Fibroblast of lung (primary cell): ENCODE measurements around the gene MARVELD2. TPM values are rescaled to one million over a fixed set of nuclear protein-coding genes. Genes with fewer than 3 reads are reported as not detected.

Experiments
- DNase-seq, 2 donors: peaks; one replicate each; pipeline versions ENCODE4 v3.0.0 to v3.0.0-alpha.2; 2010; ENCODE audit warnings: low read depth in 2 of 2
- H2AFZ ChIP-seq: 2 replicates; pipeline ENCODE4 v1.5.1; 2012; ENCODE audit warnings: low read length, control low read depth, inconsistent platforms
- H3K27ac ChIP-seq: 2 replicates; pipeline ENCODE4 v1.5.1; 2011; ENCODE audit warnings: low read length, control low read depth; ENCODE audit not compliant: insufficient read depth
- H3K27me3 ChIP-seq: 2 replicates; pipeline ENCODE4 v1.5.1; 2011; ENCODE audit warnings: mild to moderate bottlenecking, low read length; ENCODE audit not compliant: control insufficient read depth, insufficient read depth
- H3K36me3 ChIP-seq: 2 replicates; pipeline ENCODE4 v1.5.1; 2011; ENCODE audit warnings: low read length; ENCODE audit not compliant: control insufficient read depth, insufficient read depth
- H3K4me1 ChIP-seq: 2 replicates; pipeline ENCODE4 v1.5.1; 2011; ENCODE audit warnings: low read length; ENCODE audit not compliant: control insufficient read depth, insufficient read depth; ENCODE audit errors: extremely low read depth
- H3K4me2 ChIP-seq: 2 replicates; pipeline ENCODE4 v1.5.1; 2011; ENCODE audit warnings: low read length, control low read depth; ENCODE audit not compliant: insufficient read depth; ENCODE audit errors: extremely low read depth
- H3K4me3 ChIP-seq, 4 experiments: fragments of 200-600 bp in 1 of 4; sonication (generic) in 1 of 4; replicated peaks in 1 of 4; 2 replicates each; pipeline ENCODE4 v1.5.1; 2011 to 2016; ENCODE audit warnings: low read length in 4 of 4, low read depth in 3 of 4, mild to moderate bottlenecking in 3 of 4, control low read depth in 2 of 4, inconsistent platforms in 1 of 4, mixed read lengths in 1 of 4; ENCODE audit not compliant: insufficient read depth in 1 of 4; ENCODE audit errors: control extremely low read depth in 1 of 4
- H3K79me2 ChIP-seq: 2 replicates; pipeline ENCODE4 v1.5.1; 2012; ENCODE audit warnings: mild to moderate bottlenecking, low read length, inconsistent platforms; ENCODE audit not compliant: control insufficient read depth, insufficient read depth
- H3K9ac ChIP-seq: 2 replicates; pipeline ENCODE4 v1.5.1; 2011; ENCODE audit warnings: mild to moderate bottlenecking, low read length, control low read depth; ENCODE audit not compliant: insufficient read depth
- H3K9me3 ChIP-seq: 2 replicates; pipeline ENCODE4 v1.5.1; 2012; ENCODE audit warnings: low read depth, low read length; ENCODE audit not compliant: control insufficient read depth, insufficient read depth
- H4K20me1 ChIP-seq: 2 replicates; pipeline ENCODE4 v1.5.1; 2011; ENCODE audit warnings: low read length; ENCODE audit not compliant: control insufficient read depth, insufficient read depth; ENCODE audit errors: extremely low read depth
- EZH2 ChIP-seq: IDR thresholded peaks from 2 replicates; pipeline ENCODE4 v1.5.1; 2012; ENCODE audit warnings: low read length, control low read depth, mild to moderate bottlenecking; ENCODE audit errors: missing control alignments
- polyA minus RNA-seq: library from RNA; depleted of rRNA, polyadenylated mRNA; stranded (reverse); fragments of >200 nt; gene quantifications from 2 replicates; pipeline ENCODE4 v1.2.3, GENCODE V29; 2011; ENCODE audit warnings: low replicate concordance
- polyA plus RNA-seq, 2 donors: library from polyadenylated mRNA; depleted of rRNA in 1 of 2; stranded (reverse) in 1 of 2; unstranded in 1 of 2; fragments of >200 nt; gene quantifications; 2 replicates each; pipeline ENCODE4 v1.2.1, GENCODE V29; 2011 to 2012; ENCODE audit warnings: missing spikeins in 1 of 2
- total RNA-seq: library from RNA; depleted of rRNA; stranded (reverse); fragments of >200 nt; gene quantifications from 2 replicates; pipeline ENCODE4 v1.2.1, GENCODE V29; 2014
- TF ChIP-seq, protein P1 (sequence below), 2 donors: IDR thresholded peaks in 1 of 2; conservative IDR thresholded peaks in 1 of 2; 1 replicate in 1 of 2; 2 replicates in 1 of 2; pipeline ENCODE4 v1.5.1; 2011 to 2012; ENCODE audit warnings: low read length in 2 of 2, control low read depth in 1 of 2, inconsistent platforms in 1 of 2, low read depth in 1 of 2, mild to moderate bottlenecking in 1 of 2

Gene MARVELD2, protein sequence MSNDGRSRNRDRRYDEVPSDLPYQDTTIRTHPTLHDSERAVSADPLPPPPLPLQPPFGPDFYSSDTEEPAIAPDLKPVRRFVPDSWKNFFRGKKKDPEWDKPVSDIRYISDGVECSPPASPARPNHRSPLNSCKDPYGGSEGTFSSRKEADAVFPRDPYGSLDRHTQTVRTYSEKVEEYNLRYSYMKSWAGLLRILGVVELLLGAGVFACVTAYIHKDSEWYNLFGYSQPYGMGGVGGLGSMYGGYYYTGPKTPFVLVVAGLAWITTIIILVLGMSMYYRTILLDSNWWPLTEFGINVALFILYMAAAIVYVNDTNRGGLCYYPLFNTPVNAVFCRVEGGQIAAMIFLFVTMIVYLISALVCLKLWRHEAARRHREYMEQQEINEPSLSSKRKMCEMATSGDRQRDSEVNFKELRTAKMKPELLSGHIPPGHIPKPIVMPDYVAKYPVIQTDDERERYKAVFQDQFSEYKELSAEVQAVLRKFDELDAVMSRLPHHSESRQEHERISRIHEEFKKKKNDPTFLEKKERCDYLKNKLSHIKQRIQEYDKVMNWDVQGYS
- 1.3 and 2.5 TPM in 2 replicates for total RNA-seq
- polyA plus RNA-seq = 2.9 and 5.1 TPM in 2 replicates
- polyA plus RNA-seq (2012) = 1.1 and 3.0 TPM in 2 replicates
- polyA minus RNA-seq = 2.9 and 4.4 TPM in 2 replicates

GRCh38 chr5:69414885-69415583 is at the start of gene MARVELD2:
Gene MARVELD2, plus strand, starts transcription at chr5:69415116. Its CDS starts 4,270 bp downstream, at chr5:69419386.
- peak; percentile 54 to 60 for DNase-seq
- H4K20me1 ChIP-seq = no peaks in the 10 kb centered on the region
- H3K79me2 ChIP-seq = no peaks in the 10 kb centered on the region
- H3K4me3 ChIP-seq = peak within 1 kb of the TSS; percentile 26 to 64 (median 56)
- H3K36me3 ChIP-seq = no peaks in the 10 kb centered on the region
- H2AFZ ChIP-seq = peak within 1 kb of the TSS; percentile 28
- peak within 1 kb of the TSS; percentile 49 for H3K4me2 ChIP-seq
- no peak within 1 kb of the TSS for H3K27ac ChIP-seq
- no peaks in the 10 kb centered on the region for H3K4me1 ChIP-seq
- H3K27me3 ChIP-seq = no peaks in the 10 kb centered on the region
- peak within 1 kb of the TSS; percentile 38 for H3K9ac ChIP-seq
- no peak for TF ChIP-seq EZH2
- TF ChIP-seq, protein P1, sequence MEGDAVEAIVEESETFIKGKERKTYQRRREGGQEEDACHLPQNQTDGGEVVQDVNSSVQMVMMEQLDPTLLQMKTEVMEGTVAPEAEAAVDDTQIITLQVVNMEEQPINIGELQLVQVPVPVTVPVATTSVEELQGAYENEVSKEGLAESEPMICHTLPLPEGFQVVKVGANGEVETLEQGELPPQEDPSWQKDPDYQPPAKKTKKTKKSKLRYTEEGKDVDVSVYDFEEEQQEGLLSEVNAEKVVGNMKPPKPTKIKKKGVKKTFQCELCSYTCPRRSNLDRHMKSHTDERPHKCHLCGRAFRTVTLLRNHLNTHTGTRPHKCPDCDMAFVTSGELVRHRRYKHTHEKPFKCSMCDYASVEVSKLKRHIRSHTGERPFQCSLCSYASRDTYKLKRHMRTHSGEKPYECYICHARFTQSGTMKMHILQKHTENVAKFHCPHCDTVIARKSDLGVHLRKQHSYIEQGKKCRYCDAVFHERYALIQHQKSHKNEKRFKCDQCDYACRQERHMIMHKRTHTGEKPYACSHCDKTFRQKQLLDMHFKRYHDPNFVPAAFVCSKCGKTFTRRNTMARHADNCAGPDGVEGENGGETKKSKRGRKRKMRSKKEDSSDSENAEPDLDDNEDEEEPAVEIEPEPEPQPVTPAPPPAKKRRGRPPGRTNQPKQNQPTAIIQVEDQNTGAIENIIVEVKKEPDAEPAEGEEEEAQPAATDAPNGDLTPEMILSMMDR (conservative IDR thresholded peaks at IDR 0.05 in 1 of 2, IDR thresholded peaks at IDR 0.05 in 1 of 2; ENCODE audit: low read depth in 1 of 2, low read length in 2 of 2) = peak; percentile 22 to 52
- H3K9me3 ChIP-seq = no peaks in the 10 kb centered on the region

- peaks cover 3% of the 10 kb centered on the region for H3K4me1 ChIP-seq
- peaks cover 67% of the 10 kb centered on the region for H3K79me2 ChIP-seq
- peak overlapping the region; percentile 57 to 92 (median 74) for H3K4me3 ChIP-seq
- DNase-seq = no peak
- H3K27ac ChIP-seq = peak overlapping the region; percentile 99
- no peak overlapping the region for H2AFZ ChIP-seq
- no peak for TF ChIP-seq EZH2
- TF ChIP-seq, protein P1 (conservative IDR thresholded peaks at IDR 0.05 in 1 of 2, IDR thresholded peaks at IDR 0.05 in 1 of 2; ENCODE audit: low read depth in 1 of 2, low read length in 2 of 2) = no peak
- H3K36me3 ChIP-seq = peaks cover 5% of the 10 kb centered on the region
- H4K20me1 ChIP-seq = no peaks in the 10 kb centered on the region
- H3K9ac ChIP-seq = peak overlapping the region; percentile 20
- no peaks in the 10 kb centered on the region for H3K27me3 ChIP-seq
- H3K9me3 ChIP-seq = no peaks in the 10 kb centered on the region
- peak overlapping the region; percentile 95 for H3K4me2 ChIP-seq
Observed at GRCh38 chr5:69367697-69368279, 47.1 kb upstream of the MARVELD2 start.
